C4-2B (cell line): ENCODE measurements around the gene POP5.

Experiments used
- H3K27ac ChIP-seq: fragments of 450-650 bp; 2 replicates; pipeline ENCODE4 v1.5.1; 2017
- CTCF ChIP-seq: fragments of 450-650 bp; conservative IDR thresholded peaks from 2 replicates; pipeline ENCODE4 v1.5.1; 2017; ENCODE audit warnings: mild to moderate bottlenecking
- ZFX ChIP-seq: fragments of 450-650 bp; IDR thresholded peaks from 2 replicates; pipeline ENCODE4 v1.6.1; 2017

Gene POP5

GRCh38 chr12:120563495-120563894 is 17.7 kb downstream of the POP5 start:
- TF ChIP-seq CTCF (no peak), ZFX (no peak)

GRCh38 chr12:120562906-120563305 is 18.3 kb downstream of the POP5 start:
- TF ChIP-seq CTCF (no peak), ZFX (no peak)
- no peak overlapping the region for H3K27ac ChIP-seq

More at GRCh38 chr12:120563495-120563894, 17.7 kb downstream of the POP5 start:
- no peak overlapping the region for H3K27ac ChIP-seq

GRCh38 chr12:120557589-120557988 is 23.6 kb downstream of the POP5 start:
- TF ChIP-seq ZFX (no peak), CTCF (no peak)
- H3K27ac ChIP-seq = no peak overlapping the region

- no peak overlapping the region for H3K27ac ChIP-seq
- TF ChIP-seq ZFX = no peak
- TF ChIP-seq CTCF = no peak
Measured at GRCh38 chr12:120554678-120555077, 26.5 kb downstream of the POP5 start.

- peak overlapping the region; percentile 72 for H3K27ac ChIP-seq
- TF ChIP-seq CTCF (no peak), ZFX (no peak)
Measured at GRCh38 chr12:120546050-120546386, 35.2 kb downstream of the POP5 start.

GRCh38 chr12:120544691-120545090 is 36.5 kb downstream of the POP5 start:
- TF ChIP-seq CTCF (no peak), ZFX (no peak)
- H3K27ac ChIP-seq = peak overlapping the region; percentile 72; the same call in 1 of the 2 replicates

GRCh38 chr12:120542166-120542565 is 39.0 kb downstream of the POP5 start:
- no peak for TF ChIP-seq ZFX
- no peak for TF ChIP-seq CTCF
- no peak overlapping the region for H3K27ac ChIP-seq

GRCh38 chr12:120540445-120540844 is 40.8 kb downstream of the POP5 start:
- TF ChIP-seq ZFX = no peak
- no peak for TF ChIP-seq CTCF
- no peak overlapping the region; the same call in 1 of the 2 replicates for H3K27ac ChIP-seq
